Right lobe of liver (tissue), 6 donors: ENCODE measurements around the gene KCNJ4. TPM values are rescaled to one million over a fixed set of nuclear protein-coding genes. Genes with fewer than 3 reads are reported as not detected.
"Not testable (repeated sequence)": the region's sequence is repeated elsewhere in the genome, so short reads cannot be mapped to it uniquely, and the experiment has no call there.

Experiments
- ATAC-seq, 4 donors: fragments of 200-7000 bp; cut with Tn5 transposase; one replicate each; pipeline ENCODE4 v1.9.1; 2020; ENCODE audit warnings: mild to moderate bottlenecking in 4 of 4, moderate library complexity in 4 of 4
- DNase-seq, 3 donors: peaks; one replicate each; pipeline ENCODE4 v3.0.0-alpha.2; 2020
- H3K27ac ChIP-seq, 3 donors: fragments of 200-600 bp; one replicate each; pipeline ENCODE4 v1.8.0; 2022
- H3K27me3 ChIP-seq, 2 donors: fragments of 200-600 bp; one replicate each; pipeline ENCODE4 v1.8.0; 2022
- H3K36me3 ChIP-seq, 4 donors: fragments of 200-600 bp; sonication (generic) in 1 of 4; one replicate each; pipeline versions ENCODE4 v1.5.1 to v1.8.0; 2017 to 2022; ENCODE audit warnings: control low read depth in 1 of 4
- H3K4me1 ChIP-seq, 4 donors: fragments of 200-600 bp; sonication (generic) in 1 of 4; one replicate each; pipeline versions ENCODE4 v1.5.1 to v1.8.0; 2017 to 2022; ENCODE audit warnings: control low read depth in 1 of 4
- H3K4me3 ChIP-seq, 3 donors: fragments of 200-600 bp; one replicate each; pipeline ENCODE4 v1.8.0; 2022
- H3K9me3 ChIP-seq, 4 donors: fragments of 200-600 bp; sonication (generic) in 1 of 4; one replicate each; pipeline versions ENCODE4 v1.5.1 to v1.8.0; 2017 to 2022; ENCODE audit warnings: control low read depth in 1 of 4
- POLR2A ChIP-seq: fragments of 450-650 bp; IDR thresholded peaks from one replicate; pipeline ENCODE4 v1.6.1; 2017; ENCODE audit warnings: antibody characterized with exemption, mild to moderate bottlenecking
- WGBS: methylation state at CpG from one replicate; pipeline ENCODE4 v1.1.6; 2018; ENCODE audit warnings: low coverage, low lambda C conversion rate; ENCODE audit not compliant: insufficient coverage; ENCODE audit errors: missing lambda C conversion rate; 5-methylcytosine and 5-hydroxymethylcytosine counted together
- intact Hi-C, 2 donors: fragments of 100-400 bp; cut with DNase I; formaldehyde crosslinking; loops; one replicate each; pipeline versions ENCODE4 v1.11.2 to v1.14.1; 2022
- total RNA-seq, 6 experiments: library from RNA; depleted of rRNA in 2 of 6; stranded (reverse); fragments of >200 nt in 2 of 6; fragmentation: NEBNext Ultra II Directional in 3 of 6; extraction: Animal tissue kit (Norgen Biotek cat#: 25700) in 3 of 6; gene quantifications; one replicate each; pipeline versions ENCODE4 v1.1.0 to v1.2.4, GENCODE V29; 2016 to 2023
- TF ChIP-seq, protein P1 (sequence below), 4 donors: fragments of 200-600 bp in 3 of 4; fragments of 450-650 bp in 1 of 4; IDR thresholded peaks; one replicate each; pipeline versions ENCODE4 v1.5.1 to v1.8.0; 2016 to 2022; ENCODE audit warnings: antibody characterized with exemption in 4 of 4, mild to moderate bottlenecking in 2 of 4
- donor health status: DM: no; HTN: yes; CAD: no.
- donor health status: DM: no; HTN: no; CAD: no.
- donor health status: DM: no; HTN: no; CAD: no.
- donor health status: DM: no; HTN: yes; CAD: no.
- donor health status: DM: no; HTN: yes; CAD: no.

The KCNJ4 gene
- total RNA-seq, 6 experiments from 2014 or later = not detected

DNA sequence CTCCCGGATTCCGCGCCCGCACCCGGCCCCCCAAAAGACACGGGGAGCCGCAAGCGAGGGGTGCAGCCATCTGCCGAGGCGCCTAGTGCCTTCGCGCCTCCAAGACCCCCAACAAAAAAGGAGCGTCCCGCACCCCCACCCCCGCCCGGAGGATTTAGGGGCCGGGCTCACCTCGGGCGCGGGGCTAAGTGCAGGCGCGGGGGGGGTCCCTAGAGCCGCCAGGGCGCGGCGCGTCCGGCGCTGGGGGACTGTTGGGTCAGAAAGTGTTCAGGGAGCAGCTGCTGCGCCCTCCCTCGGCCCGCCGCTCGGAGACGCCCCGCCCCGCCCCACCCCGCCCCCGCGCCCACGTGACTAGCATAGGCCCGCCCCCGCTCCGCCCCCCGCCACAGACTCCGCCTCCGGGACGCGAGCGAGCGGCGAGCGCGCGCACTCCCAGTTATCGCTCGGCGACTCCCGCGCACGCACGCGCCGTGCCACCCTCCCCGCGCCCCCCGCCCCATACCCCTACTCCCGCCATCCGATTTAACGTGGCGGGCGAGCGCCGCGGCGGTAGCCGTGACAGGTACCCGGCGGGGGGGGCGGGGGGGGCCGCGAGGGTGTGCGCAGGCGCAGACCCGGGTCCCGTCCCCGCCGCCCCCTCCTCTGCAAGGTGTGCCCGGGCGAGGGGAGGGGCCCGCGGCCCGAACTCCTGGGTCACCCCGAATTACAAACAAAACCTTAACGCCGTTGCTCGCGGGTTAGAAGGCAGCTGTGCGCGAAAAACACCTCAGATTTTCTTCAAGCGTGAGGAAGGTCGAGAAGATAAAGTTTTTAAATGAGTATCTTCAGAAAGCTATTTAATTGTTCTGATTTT is 56.2 kb downstream of the KCNJ4 start:
- H3K36me3 ChIP-seq = no peaks in the 10 kb centered on the region
- intact Hi-C loops = no loop called here
- DNase-seq (peak; percentile 91 to 92 (median 92)), ATAC-seq (peak; percentile 79 to 91 (median 84))
- TF ChIP-seq, protein P1, sequence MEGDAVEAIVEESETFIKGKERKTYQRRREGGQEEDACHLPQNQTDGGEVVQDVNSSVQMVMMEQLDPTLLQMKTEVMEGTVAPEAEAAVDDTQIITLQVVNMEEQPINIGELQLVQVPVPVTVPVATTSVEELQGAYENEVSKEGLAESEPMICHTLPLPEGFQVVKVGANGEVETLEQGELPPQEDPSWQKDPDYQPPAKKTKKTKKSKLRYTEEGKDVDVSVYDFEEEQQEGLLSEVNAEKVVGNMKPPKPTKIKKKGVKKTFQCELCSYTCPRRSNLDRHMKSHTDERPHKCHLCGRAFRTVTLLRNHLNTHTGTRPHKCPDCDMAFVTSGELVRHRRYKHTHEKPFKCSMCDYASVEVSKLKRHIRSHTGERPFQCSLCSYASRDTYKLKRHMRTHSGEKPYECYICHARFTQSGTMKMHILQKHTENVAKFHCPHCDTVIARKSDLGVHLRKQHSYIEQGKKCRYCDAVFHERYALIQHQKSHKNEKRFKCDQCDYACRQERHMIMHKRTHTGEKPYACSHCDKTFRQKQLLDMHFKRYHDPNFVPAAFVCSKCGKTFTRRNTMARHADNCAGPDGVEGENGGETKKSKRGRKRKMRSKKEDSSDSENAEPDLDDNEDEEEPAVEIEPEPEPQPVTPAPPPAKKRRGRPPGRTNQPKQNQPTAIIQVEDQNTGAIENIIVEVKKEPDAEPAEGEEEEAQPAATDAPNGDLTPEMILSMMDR (IDR thresholded peaks at IDR 0.05) = no peak
- TF ChIP-seq POLR2A = peak; percentile 82
- WGBS = 0% methylated on average over 14 of the region's 102 CpGs
- peaks cover 0 to 21% (median 3%) of the 10 kb centered on the region in 4 donors for H3K4me1 ChIP-seq
- peak overlapping the region; percentile 68 to 86 (median 74) for H3K4me3 ChIP-seq
- no peaks in the 10 kb centered on the region for H3K27me3 ChIP-seq
- H3K9me3 ChIP-seq = no peaks in the 10 kb centered on the region
- peak overlapping the region; percentile 76 to 89 (median 85) for H3K27ac ChIP-seq

DNA sequence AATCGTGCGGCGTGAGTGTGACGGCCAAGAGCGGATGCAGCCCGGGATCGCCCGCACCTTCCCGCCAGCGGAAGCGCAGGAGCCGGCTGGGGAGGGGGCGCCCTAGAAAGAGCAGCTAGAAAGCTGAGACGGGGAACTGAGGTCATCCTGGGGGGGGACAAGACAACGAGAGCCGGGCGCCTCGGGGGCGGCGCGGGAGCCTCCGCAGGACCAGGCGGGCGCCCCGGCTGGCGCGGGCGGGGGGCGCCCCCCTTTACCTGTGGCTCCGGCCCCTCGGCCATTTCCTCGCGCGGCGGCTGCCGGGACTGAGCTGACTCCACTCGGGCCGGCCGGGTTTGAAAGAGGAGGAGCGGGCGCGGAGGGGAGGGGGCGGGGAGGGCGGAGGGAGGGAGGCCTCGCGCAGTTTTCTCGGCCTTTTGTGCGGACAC is 56.8 kb downstream of the KCNJ4 start:
- H3K27me3 ChIP-seq, H3K36me3 ChIP-seq, intact Hi-C loops, H3K9me3 ChIP-seq: not testable (repeated sequence)
- Histone ChIP-seq H3K27ac (peak overlapping the region; percentile 76 to 89 (median 85)), H3K4me3 (peak overlapping the region; percentile 68 to 86 (median 74)), H3K4me1 (peaks cover 0 to 21% (median 3%) of the 10 kb centered on the region in 4 donors)
- WGBS = no CpG with 5 or more reads among the region's 48 CpGs
- DNase-seq = peak; percentile 75 to 80 (median 76)
- peak; percentile 54 to 73 (median 63) for ATAC-seq

DNA sequence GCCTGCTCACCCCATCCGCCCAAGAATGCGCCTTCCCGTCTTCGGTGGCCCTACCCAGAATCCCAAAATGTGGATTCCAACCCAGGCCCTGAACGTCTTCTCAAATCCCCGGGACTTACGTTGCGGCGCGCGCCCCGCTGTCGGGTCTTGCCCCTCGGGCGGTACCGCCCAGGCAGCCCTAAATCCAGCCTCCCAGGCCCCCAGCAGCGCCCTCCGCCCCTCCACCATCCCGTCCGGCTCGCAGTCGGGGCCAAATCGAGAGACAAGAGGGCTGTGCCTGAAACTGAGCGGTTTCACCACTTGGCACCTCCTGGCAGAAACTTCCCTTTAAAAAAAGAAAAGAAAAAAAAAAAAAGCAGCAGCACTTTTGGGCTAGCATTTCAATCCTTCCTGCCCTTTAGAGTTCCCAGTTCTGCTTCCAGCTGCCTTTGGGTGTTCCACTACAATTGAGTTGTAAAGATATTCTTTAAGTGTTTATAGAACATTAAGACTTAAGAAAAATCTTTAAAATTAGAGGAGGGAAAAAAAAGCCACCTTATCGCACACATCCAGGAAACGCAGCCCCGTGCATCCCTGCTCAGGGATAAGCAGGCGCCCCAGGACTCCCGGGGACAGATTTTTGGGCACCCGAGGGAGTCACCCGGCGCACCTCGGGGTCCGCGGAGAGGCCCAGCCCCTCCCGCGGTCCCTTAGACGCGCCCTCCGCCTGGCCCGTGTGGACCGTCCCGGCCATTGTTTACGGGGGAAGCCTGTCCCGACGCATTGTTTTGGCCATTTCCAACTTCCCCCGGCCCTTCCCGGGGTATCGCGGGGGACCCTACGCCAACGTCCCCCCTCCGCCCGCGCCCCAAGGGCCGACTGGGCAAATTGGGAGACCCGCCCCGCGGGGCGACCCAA is 57.6 kb downstream of the KCNJ4 start:
- Histone ChIP-seq H3K4me1 (peaks cover 0 to 24% (median 3%) of the 10 kb centered on the region in 4 donors), H3K9me3 (no peaks in the 10 kb centered on the region), H3K36me3 (no peaks in the 10 kb centered on the region), H3K4me3 (peak overlapping the region; percentile 68 to 86 (median 74)), H3K27me3 (no peaks in the 10 kb centered on the region), H3K27ac (peak overlapping the region; percentile 76 to 89 (median 85))
- intact Hi-C loops = no loop called here
- DNase-seq = peak in 1 of 3 donors; percentile 49
- 30% methylated on average over 8 of the region's 60 CpGs for WGBS
- peak; percentile 7 to 22 (median 13) for ATAC-seq
- TF ChIP-seq POLR2A = no peak
- TF ChIP-seq, protein P1 (IDR thresholded peaks at IDR 0.05) = no peak

DNA sequence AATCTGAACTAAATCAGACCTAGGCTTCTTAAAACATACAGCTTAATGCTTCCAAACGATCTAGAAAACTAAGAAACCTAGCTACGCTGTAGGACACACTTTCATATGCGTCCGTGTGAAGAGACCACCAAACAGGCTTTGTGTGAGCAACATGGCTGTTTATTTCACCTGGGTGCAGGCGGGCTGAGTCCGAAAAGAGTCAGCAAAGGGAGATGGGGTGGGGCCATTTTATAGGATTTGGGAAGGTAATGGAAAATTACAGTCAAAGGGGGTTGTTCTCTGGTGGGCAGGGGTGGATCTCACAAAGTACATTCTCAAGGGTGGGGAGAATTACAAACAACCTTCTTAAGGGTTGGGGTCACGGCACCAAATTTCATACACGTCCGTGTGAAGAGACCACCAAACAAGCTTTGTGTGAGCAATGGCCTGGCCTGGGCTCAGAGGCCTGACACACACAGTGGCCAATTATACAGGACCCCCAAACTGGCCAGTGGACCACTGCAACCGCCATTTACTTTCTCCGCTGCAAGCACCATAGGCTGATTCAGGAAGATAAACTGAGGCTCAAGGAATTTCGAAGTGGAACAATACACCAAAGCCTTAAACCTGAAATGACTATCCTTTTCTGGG is 58.4 kb downstream of the KCNJ4 start:
- Histone ChIP-seq H3K4me3 (peak overlapping the region in 1 of 3 donors; percentile 68), H3K4me1 (peaks cover 0 to 24% (median 3%) of the 10 kb centered on the region in 4 donors)
- DNase-seq, H3K27me3 ChIP-seq, H3K27ac ChIP-seq, H3K36me3 ChIP-seq, intact Hi-C loops, H3K9me3 ChIP-seq, ATAC-seq: not testable (repeated sequence)
- WGBS = 74% methylated on average over 7 of the region's 12 CpGs

DNA sequence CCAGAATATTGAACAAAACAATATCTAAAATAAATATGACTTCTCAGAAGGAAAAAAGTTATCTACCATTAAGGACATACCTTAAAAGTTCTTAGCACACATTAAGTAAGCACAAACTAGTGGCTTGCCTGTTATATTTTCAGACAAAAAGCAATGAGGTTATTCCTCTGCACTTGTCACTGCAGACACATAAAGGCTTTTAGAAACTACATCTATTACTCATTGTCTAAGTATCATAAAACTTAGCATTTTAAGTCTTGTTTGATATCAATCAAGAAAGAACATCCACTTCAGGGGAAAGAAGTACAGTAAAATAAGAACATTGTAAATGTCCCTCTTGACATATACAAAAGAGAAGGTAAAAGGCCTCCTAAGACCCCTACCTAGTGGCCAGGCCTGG is 59.1 kb downstream of the KCNJ4 start:
- intact Hi-C loops, H3K36me3 ChIP-seq, H3K9me3 ChIP-seq, H3K27me3 ChIP-seq, H3K4me3 ChIP-seq, DNase-seq, ATAC-seq: not testable (repeated sequence)
- Histone ChIP-seq H3K27ac (peak overlapping the region in 1 of 3 donors; percentile 14), H3K4me1 (peaks cover 0 to 21% (median under 1%) of the 10 kb centered on the region in 4 donors)

DNA sequence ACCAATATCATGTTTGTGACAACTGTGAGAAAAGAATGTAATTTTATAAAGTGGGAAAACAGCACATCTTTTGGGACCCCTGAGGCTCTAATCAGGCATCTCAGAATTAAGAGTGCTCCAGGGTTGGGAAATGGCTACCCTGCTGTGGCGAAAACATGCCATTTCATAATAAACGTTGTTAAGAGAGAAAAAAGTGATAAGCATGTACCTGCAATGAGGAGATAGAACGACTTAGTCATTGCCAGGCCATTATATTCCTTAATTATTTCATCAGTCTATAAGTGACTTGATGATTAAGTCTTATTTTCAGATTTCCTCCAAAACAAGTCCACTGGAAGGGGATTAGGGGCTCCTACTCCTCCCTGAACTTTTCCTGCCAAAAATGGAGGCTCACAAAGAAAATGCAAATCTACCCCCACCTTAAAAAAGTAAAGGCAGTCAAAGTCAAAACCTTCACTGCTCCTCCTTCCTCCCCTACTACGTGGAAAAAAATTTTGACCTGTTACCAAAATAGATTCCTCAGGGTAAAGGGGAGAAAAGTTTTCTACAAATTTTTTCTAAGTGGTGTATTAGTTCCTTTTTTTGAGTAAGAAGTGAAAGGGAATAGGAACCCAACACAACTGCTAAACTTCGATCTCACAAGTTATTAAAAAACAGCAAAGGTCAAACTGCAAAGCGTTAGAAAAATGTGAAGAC is 59.9 kb downstream of the KCNJ4 start:
- ATAC-seq, H3K27ac ChIP-seq, H3K9me3 ChIP-seq, H3K27me3 ChIP-seq, DNase-seq, intact Hi-C loops, H3K36me3 ChIP-seq, H3K4me3 ChIP-seq: not testable (repeated sequence)
- WGBS = 27% methylated on average over 6 of the region's 6 CpGs
- peaks cover 0 to 18% (median 0%) of the 10 kb centered on the region in 4 donors for H3K4me1 ChIP-seq

DNA sequence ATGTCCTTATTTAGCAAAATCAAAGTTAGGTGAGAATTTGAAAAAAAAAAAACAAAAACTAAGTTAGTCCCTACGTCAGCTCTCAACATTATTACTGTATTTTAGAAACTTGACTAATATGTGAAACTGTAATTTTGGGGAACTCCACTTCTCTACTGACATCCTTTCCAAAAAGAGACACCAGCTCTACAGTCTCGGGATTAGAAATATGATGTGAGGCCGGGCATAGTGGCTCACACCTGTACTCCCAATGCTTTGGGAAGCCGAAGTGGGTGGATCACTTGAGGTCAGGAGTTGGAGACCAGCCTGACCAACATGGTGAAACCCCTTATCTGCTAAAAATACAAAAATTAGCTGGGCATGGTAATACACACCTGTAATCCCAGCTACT is 65.6 kb downstream of the KCNJ4 start:
- H3K4me3 ChIP-seq, H3K9me3 ChIP-seq, H3K4me1 ChIP-seq, H3K36me3 ChIP-seq, intact Hi-C loops, H3K27ac ChIP-seq, ATAC-seq, DNase-seq, H3K27me3 ChIP-seq: not testable (repeated sequence)
- WGBS = 60% methylated on average over 4 of the region's 4 CpGs
